ENCODE measurements around the gene IGF1R.

Gene IGF1R

GRCh38 chr15:98823012-98823458 is 174.7 kb downstream of the IGF1R start:
- no peak for DNase-seq (ENCODE audit: low read depth in 4 of 4, low spot score in 1 of 4)

DNA sequence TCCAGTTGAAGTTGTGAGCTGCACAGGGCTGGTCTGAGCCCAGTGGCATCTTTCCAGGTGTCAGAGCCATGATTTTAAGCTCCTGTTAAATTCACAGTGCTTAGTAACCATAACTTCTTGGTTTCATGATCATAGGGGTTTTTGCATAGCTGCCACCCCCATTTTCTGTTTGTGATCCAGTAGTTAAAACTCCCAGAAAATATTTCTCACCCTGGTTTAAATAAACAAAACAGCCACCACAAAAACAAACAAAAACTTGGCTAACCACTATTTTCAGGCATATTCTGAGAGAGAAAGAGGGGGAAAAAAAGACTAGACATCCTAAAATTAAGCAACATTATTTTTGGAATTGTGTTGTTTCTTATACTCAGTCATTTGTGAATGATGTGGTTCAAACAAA is 175.3 kb downstream of the IGF1R start:
- no peak for DNase-seq (ENCODE audit: low read depth in 4 of 4, low spot score in 1 of 4)

DNA sequence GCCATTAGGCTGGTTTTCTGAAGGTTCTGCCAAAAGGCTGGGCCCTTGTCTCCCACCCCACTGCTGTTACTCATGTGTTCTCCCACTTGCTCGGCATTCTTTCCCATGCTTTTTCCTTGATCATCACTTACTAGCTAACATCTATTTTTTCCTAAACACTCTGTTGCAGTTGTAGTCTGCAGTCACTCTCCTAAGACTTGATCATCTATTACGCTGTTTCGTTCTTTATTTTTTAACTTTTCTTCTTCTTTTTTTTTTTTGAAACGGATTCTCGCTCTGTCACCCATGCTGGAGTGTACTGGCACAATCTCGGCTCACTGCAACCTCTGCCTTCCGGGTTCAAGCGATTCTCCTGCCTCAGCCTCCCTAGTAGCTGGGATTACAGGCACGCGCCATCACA is 176.3 kb downstream of the IGF1R start:
- DNase-seq (ENCODE audit: low read depth in 4 of 4, low spot score in 1 of 4), result no peak

GRCh38 chr15:98826658-98827057 is 178.3 kb downstream of the IGF1R start:
- DNase-seq (ENCODE audit: low read depth in 4 of 4, low spot score in 1 of 4), result no peak

DNA sequence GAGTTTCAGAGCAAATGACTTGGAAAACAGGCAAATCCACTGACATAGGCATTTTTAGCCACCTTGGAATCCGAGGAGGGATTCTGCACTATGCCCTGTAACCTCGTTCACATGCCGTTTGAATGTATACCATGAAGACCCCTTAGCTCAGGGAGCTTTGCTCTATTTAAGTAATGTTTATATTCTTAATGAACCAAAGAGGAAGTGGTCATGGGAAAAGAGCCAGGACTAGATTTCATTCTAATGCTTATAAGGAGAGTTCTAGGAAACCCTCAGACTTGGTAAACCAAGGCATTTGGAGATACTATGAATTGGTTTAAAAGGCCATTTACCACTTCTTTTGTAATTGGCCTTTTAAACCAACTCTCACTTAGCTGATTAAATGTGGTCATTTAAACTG is 178.9 kb downstream of the IGF1R start:
- no peak for DNase-seq (ENCODE audit: low read depth in 4 of 4, low spot score in 1 of 4)

- no peak for DNase-seq (ENCODE audit: low read depth in 4 of 4, low spot score in 1 of 4)
These were observed 181.8 kb downstream of the IGF1R start for GRCh38 chr15:98830034-98830634.

- DNase-seq (ENCODE audit: low read depth in 4 of 4, low spot score in 1 of 4), result no peak
These were observed 186.6 kb downstream of the IGF1R start for GRCh38 chr15:98834976-98835375.

DNA sequence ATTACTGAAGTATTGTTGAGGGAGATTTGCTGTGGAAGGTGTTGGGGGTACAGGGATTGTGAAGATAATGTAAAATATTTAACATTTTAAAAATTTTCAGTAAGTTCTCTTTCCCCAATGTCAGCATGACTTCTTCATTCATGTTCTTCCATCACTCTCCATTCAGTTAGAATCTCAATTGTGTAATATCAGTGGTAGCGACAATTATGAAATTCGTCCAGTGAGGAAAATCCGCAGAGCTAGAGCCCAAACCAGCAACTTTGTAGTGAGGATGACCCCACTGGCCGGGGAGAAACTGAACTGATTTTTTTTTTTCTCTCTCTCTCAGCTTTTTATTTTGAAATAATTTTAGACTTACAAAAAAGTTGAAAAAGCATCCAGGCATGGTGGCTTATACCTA is 187.5 kb downstream of the IGF1R start:
- DNase-seq (ENCODE audit: low read depth in 4 of 4, low spot score in 1 of 4), result no peak

DNA sequence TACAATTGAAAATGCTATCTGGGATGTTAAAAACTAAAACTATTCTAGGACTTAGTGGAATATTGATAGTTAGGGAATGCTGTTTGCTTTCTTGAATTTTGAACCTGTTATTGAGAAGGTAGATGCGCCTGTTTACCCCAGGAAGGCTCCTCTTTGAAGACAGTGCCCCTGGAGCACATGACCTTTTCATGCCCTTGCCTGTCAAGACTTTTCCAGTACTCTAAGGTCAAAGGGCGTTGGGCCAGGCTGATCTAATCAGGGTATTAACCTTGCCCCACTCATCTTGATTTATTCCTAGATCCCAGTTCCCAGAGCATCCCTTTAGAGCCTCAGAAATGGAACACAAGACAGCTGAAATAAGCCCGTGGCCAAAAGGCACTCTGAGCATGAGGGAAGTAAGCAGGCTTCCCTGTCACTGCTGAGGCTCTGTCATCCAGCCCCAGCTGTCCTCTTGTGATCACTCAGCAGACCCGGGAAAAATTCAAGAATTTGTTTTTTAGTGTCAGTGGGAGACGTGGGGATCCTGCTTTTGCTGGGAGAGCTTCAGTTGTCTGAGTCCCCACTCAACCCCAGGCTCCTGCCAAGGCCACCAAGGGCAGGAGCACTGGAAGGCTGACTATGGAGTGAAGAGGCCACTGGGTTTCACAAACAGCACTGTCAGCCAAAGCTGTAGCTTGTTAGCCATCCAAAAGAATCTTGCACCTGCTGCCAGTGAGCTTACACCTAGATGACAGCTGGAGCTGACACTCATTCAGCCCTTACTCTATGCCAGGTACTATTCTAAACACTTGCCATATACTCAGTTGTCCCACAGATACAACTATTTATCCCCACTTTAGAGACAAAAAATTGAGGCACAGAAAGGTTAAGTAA is 190.3 kb downstream of the IGF1R start:
- no peak for DNase-seq (ENCODE audit: low read depth in 4 of 4, low spot score in 1 of 4)

- no peak for DNase-seq (ENCODE audit: low read depth in 4 of 4, low spot score in 1 of 4)
These were observed 191.7 kb downstream of the IGF1R start for GRCh38 chr15:98840053-98840452.

DNA sequence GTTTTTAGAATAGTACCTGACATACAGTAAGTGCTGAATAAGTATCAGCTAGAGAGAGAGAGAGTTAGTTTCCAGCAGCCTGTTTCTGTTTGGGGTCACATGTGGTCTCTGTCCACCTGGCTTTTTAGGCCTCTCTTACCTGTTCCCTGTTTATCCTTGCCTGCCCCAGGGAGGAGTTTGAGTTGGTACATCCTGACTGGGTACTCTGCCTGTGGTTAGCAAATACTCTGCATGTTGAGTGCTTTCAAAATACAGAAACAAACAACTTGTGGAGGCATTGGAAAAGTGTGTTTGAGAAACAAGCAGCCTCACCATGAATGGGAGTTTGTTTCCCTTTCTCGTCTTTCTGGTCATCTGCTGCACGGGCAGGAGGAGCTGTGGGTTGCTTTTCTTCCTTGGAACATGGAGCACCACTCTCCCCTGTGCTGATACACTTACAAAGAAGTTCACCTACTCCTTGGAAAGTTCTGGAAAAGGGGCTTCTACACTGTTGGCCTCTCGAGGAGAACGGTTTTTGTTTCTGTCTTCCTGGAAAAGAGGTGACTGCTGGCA is 193.2 kb downstream of the IGF1R start:
- no peak for DNase-seq (ENCODE audit: low read depth in 4 of 4, low spot score in 1 of 4)

DNA sequence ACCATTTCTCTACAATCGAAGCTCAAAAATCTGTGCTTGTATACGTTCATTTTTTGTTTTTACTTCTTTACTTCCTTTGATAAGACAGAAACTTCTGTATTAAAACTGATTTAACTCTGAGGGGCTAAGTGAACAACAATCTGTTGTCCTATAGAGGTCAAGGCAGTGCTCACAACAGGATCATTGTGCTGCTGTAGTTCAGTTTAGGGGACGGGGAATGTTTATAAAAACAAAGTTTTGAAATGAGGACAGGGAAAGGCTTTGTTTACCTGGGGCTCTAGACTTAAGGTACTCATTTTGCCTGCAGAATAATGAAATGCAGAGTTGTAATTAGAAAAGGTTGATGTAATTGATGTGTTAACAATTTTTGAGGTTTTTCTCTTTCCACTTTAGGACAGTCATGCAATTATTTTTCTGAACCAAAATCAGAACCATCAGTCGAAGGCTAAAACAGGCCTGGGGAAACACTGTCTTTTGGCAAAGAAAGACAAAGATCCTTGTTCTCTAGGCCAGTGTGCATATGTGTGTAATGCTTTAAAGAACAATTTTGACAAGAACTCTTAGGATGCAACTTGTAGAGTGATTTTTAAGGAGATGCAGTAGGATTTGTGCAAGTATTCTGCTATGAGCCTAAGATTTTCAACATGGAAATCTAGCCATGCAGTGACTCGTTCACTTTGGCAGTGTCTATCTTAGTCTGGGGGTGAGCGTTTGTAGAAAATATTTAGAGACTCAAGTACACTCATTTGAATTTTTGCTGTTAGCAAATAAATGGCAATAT is 194.0 kb downstream of the IGF1R start:
- no peak for DNase-seq (ENCODE audit: low read depth in 4 of 4, low spot score in 1 of 4)

DNA sequence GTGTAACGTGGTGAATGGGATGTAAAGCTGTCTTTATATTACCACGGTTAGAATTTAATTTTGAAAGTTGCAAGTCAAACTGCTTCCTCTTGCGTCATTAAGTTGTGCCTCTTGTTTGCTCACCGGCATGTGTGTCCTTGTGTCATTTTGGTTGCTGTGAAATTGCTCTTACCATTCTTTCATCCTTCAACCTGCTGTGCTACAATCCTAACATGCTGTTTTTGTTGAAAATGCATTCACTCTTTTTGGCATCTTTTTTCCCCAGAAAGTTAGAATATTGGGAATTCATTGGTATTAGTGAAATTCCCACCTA is 194.6 kb downstream of the IGF1R start:
- DNase-seq (ENCODE audit: low read depth in 4 of 4, low spot score in 1 of 4), result no peak

GRCh38 chr15:98843844-98844243 is 195.5 kb downstream of the IGF1R start:
- DNase-seq (ENCODE audit: low read depth in 4 of 4, low spot score in 1 of 4), result no peak

DNA sequence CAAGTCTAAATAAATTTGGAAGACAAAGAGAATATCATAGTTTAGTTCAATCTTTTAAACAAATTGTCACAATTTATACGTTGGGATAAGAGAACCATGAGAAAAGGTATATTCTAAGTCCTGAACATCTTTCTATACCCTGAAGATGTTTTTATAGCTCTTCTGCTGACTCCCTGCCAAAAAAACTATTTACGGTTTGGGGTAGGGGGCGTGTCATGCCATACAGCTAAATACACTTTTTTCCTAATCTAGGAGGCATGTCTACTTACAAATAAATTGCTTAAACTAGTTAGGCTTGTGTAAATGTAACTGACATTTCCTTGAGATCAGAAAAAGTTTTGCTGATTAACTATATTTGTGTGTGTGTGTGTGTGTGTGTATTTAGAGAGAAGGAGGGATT is 195.9 kb downstream of the IGF1R start:
- DNase-seq (ENCODE audit: low read depth in 4 of 4, low spot score in 1 of 4), result no peak

GRCh38 chr15:98845138-98845884 is 197.0 kb downstream of the IGF1R start:
- DNase-seq (ENCODE audit: low read depth in 4 of 4, low spot score in 1 of 4), result no peak

- DNase-seq (ENCODE audit: low read depth in 4 of 4, low spot score in 1 of 4), result peak in 2 of 4 experiments; percentile 41 to 54
These were observed 202.7 kb downstream of the IGF1R start for GRCh38 chr15:98850961-98851572.

- DNase-seq (ENCODE audit: low read depth in 4 of 4, low spot score in 1 of 4), result peak in 3 of 4 experiments; percentile 30 to 59 (median 44)
These were observed 204.8 kb downstream of the IGF1R start for GRCh38 chr15:98853161-98853560.

GRCh38 chr15:98853617-98854420 is 205.5 kb downstream of the IGF1R start:
- no peak for DNase-seq (ENCODE audit: low read depth in 4 of 4, low spot score in 1 of 4)

- DNase-seq (ENCODE audit: low read depth in 4 of 4, low spot score in 1 of 4), result no peak
These were observed 206.2 kb downstream of the IGF1R start for GRCh38 chr15:98854496-98854895.
